Adrenal gland (tissue), 5 donors: ENCODE results near the gene LDLR.

Experiments
- CTCF ChIP-seq, 6 experiments: fragments of 450-650 bp in 4 of 6; fragments of 200-600 bp in 2 of 6; sonication (generic) in 1 of 6; IDR thresholded peaks; 1 replicate in 5 of 6; 2 replicates in 1 of 6; pipeline versions ENCODE4 v1.5.1 to v1.8.0; 2016 to 2021; ENCODE audit warnings: antibody characterized with exemption in 6 of 6, mild to moderate bottlenecking in 2 of 6, moderate library complexity in 1 of 6
- POLR2A ChIP-seq, 2 donors: fragments of 450-650 bp; IDR thresholded peaks; one replicate each; pipeline ENCODE4 v1.6.1; 2017; ENCODE audit warnings: antibody characterized with exemption in 2 of 2, mild to moderate bottlenecking in 2 of 2, moderate library complexity in 1 of 2
- donor health status: DM: no; HTN: no; CAD: no.

- no peak for TF ChIP-seq CTCF (IDR thresholded peaks at IDR 0.05)
- no peak for TF ChIP-seq POLR2A (IDR thresholded peaks at IDR 0.05)
Observed at GRCh38 chr19:11044431-11044830, 44.8 kb upstream of the LDLR start.
